A172 (cell line): ENCODE measurements around the gene MRPL9. TPM values are rescaled to one million over a fixed set of nuclear protein-coding genes. Genes with fewer than 3 reads are reported as not detected.
"Not testable (repeated sequence)": the region's sequence is repeated elsewhere in the genome, so short reads cannot be mapped to it uniquely, and the experiment has no call there.

Source experiments
- DNase-seq: peaks from one replicate; pipeline ENCODE4 v3.0.0-alpha.2; 2015; ENCODE audit warnings: low spot score
- total RNA-seq: library from RNA; depleted of rRNA; stranded (reverse); fragments of >200 nt; shearing (Covaris generic); gene quantifications from 2 replicates; pipeline ENCODE4 v1.2.3, GENCODE V29; 2014

Gene MRPL9
- total RNA-seq, 1 experiment from 2014 or later = 275 TPM

- DNase-seq = no peak
Observed at GRCh38 chr1:151783796-151784195, 20.5 kb upstream of the MRPL9 start.

GRCh38 chr1:151782741-151783140 is 19.4 kb upstream of the MRPL9 start:
- no peak for DNase-seq

- not testable (repeated sequence) for DNase-seq
Observed at GRCh38 chr1:151782026-151782425, 18.7 kb upstream of the MRPL9 start.

- not testable (repeated sequence) for DNase-seq
Observed at GRCh38 chr1:151780736-151781135, 17.4 kb upstream of the MRPL9 start.

GRCh38 chr1:151779852-151780251 is 16.6 kb upstream of the MRPL9 start:
- DNase-seq = no peak

- DNase-seq = no peak
Observed at GRCh38 chr1:151777317-151777716, 14.0 kb upstream of the MRPL9 start.

GRCh38 chr1:151776665-151777062 is 13.4 kb upstream of the MRPL9 start:
- no peak for DNase-seq

GRCh38 chr1:151775894-151776664 is 12.8 kb upstream of the MRPL9 start:
- no peak for DNase-seq

GRCh38 chr1:151774256-151774922 is 11.1 kb upstream of the MRPL9 start:
- DNase-seq = no peak

GRCh38 chr1:151773702-151774101 is 10.4 kb upstream of the MRPL9 start:
- peak; percentile 94 for DNase-seq

GRCh38 chr1:151769270-151769669 is 6.0 kb upstream of the MRPL9 start:
- DNase-seq = not testable (repeated sequence)

GRCh38 chr1:151768351-151769066 is 5.2 kb upstream of the MRPL9 start:
- DNase-seq = not testable (repeated sequence)

- DNase-seq = no peak
Observed at GRCh38 chr1:151763990-151764389, 694 bp upstream of the MRPL9 start.

GRCh38 chr1:151760597-151761385 is 2.5 kb downstream of the MRPL9 start:
- peak; percentile 40 for DNase-seq

- no peak for DNase-seq
Observed at GRCh38 chr1:151759241-151759640, 4.1 kb downstream of the MRPL9 start.

- peak; percentile 80 for DNase-seq
Observed at GRCh38 chr1:151756291-151756690, 7.0 kb downstream of the MRPL9 start.

- no peak for DNase-seq
Observed at GRCh38 chr1:151741516-151741915, 21.8 kb downstream of the MRPL9 start.

GRCh38 chr1:151739590-151740355 is 23.5 kb downstream of the MRPL9 start:
- no peak for DNase-seq

- DNase-seq = no peak
Observed at GRCh38 chr1:151737479-151737878, 25.8 kb downstream of the MRPL9 start.

- no peak for DNase-seq
Observed at GRCh38 chr1:151737026-151737425, 26.3 kb downstream of the MRPL9 start.

GRCh38 chr1:151733995-151734394 is 29.3 kb downstream of the MRPL9 start:
- DNase-seq = not testable (repeated sequence)
